GM19023 (cell line): ENCODE data around the gene LIME1.

Source experiments
- ATAC-seq: cut with Tn5 transposase; IDR thresholded peaks from one replicate; pipeline ENCODE4 v1.9.1; 2021; ENCODE audit warnings: mild to moderate bottlenecking, moderate library complexity; ENCODE audit not compliant: unreplicated experiment

The LIME1 gene

GRCh38 chr20:63696628-63697356 lies 39.7 kb upstream of the LIME1 start, which contains the start of gene TNFRSF6B:
TNFRSF6B (plus strand) TSS chr20:63696652; CDS start chr20:63696768, 116 bp downstream.
- ATAC-seq = no peak

- ATAC-seq = no peak
These were observed 39.1 kb upstream of the LIME1 start for GRCh38 chr20:63697357-63697867.

- no peak for ATAC-seq
These were observed 38.5 kb upstream of the LIME1 start for GRCh38 chr20:63697868-63698545.

GRCh38 chr20:63698739-63699465 lies 37.6 kb upstream of the LIME1 start:
- ATAC-seq = no peak

- ATAC-seq = no peak
These were observed 36.8 kb upstream of the LIME1 start for GRCh38 chr20:63699466-63700198.

- ATAC-seq = no peak
These were observed 36.0 kb upstream of the LIME1 start for GRCh38 chr20:63700199-63701050.

GRCh38 chr20:63701051-63701328 lies 35.5 kb upstream of the LIME1 start:
- ATAC-seq = no peak

GRCh38 chr20:63701329-63702035 lies 35.0 kb upstream of the LIME1 start:
- ATAC-seq = no peak

- ATAC-seq = no peak
These were observed 34.3 kb upstream of the LIME1 start for GRCh38 chr20:63702036-63702665.

- no peak for ATAC-seq
These were observed 33.6 kb upstream of the LIME1 start for GRCh38 chr20:63702751-63703470.

GRCh38 chr20:63703471-63703975 lies 32.9 kb upstream of the LIME1 start:
- ATAC-seq = no peak

- ATAC-seq = no peak
These were observed 32.3 kb upstream of the LIME1 start for GRCh38 chr20:63703976-63704748.

- ATAC-seq = no peak
These were observed 31.7 kb upstream of the LIME1 start for GRCh38 chr20:63704749-63705117.

- ATAC-seq = no peak
These were observed 31.0 kb upstream of the LIME1 start for GRCh38 chr20:63705232-63706026.

- no peak for ATAC-seq
These were observed 30.3 kb upstream of the LIME1 start for GRCh38 chr20:63706027-63706695.
